ENCODE measurements around the gene CPB2.

Gene CPB2

DNA sequence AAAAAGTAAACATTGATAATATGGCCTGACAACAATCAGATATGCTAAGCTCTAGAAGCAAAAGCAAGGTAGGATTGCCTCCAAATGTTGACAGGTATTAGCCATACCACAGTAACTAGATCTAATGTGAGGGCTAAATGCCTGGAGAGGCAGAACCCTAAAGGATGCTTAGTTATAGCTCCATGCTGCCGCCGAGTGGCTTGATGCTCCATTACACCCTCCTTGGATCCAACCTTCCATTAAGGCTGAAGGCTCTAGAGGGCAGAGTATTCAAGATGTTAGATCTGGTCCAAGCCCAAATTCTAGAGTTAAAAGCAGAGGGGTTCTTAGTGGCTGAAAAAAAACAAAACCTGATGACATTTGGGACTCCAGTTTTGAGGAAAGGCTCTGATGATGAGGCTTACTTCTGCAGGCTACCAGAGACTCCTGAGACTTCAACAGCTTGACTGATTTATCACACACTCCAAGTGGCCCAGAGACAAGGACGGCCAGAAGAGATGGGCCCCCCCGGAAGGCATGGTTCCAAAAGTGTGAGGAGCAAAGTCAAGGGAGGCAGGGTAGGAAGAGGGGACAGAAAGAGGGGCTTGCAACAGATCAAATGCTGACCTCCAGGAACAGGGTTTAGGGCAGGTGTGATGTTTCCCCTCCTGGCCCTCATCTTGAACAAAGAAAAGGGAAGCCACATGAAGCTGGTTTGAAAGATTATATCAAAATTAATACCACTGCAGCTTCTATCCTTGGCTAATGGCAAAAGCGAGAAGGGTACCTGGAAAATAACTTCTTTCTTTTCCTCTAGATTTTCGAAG is 21.9 kb upstream of the CPB2 start:
- DNase-seq: peak; percentile 70

DNA sequence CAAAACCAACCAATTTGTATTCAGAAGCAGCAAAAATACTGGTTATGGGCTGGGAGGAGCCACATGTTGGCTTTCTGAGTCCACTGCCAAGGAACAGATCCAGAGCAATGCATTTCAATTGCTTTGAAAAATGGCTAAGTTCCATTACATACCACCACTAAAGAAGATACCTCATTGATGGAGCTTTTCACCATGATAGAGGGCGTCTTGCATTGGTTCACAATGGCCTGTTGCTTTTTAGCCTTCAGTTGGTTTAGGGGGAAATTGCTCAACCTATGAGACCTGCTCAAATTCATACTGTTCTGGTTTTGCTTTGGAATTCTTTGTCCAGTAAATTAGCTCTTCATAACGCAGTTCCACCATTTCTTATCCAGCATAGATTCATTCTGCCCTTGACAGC is 21.2 kb upstream of the CPB2 start:
- no peak for DNase-seq

- DNase-seq: no peak
Measured at GRCh38 chr13:46124967-46125933, 20.4 kb upstream of the CPB2 start.

- DNase-seq: peak; percentile 37
Measured at GRCh38 chr13:46124531-46124966, 19.7 kb upstream of the CPB2 start.

GRCh38 chr13:46122304-46122703 is 17.5 kb upstream of the CPB2 start:
- DNase-seq: no peak

DNA sequence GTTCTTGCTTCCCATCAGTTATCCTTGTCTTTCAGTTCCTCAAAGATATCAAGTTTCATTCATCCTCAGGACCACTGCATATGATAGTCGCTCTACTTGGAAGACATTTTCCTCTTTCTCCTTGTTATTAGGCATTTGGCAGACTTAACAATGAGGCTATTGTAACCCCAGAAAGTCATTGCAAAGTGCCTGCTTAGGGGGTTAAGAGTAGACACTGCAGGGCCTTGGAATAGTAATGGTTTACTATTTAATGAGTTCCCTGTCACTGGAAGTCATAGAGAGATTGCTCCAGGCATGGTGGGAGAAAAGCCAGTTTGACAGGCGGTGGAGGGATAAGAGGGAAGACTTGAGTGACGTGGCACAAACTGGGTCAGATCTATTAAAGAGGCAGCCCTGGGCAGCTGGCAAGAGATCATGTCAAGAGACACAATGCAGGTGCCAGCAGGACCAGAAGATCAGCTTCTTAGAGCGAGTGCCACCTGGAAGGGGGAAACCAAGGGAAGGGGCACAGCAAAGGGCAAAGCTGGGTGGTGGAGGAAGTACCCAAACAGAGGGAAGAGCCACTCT is 16.8 kb upstream of the CPB2 start:
- DNase-seq: no peak

GRCh38 chr13:46121033-46121432 is 16.2 kb upstream of the CPB2 start:
- DNase-seq: no peak

DNA sequence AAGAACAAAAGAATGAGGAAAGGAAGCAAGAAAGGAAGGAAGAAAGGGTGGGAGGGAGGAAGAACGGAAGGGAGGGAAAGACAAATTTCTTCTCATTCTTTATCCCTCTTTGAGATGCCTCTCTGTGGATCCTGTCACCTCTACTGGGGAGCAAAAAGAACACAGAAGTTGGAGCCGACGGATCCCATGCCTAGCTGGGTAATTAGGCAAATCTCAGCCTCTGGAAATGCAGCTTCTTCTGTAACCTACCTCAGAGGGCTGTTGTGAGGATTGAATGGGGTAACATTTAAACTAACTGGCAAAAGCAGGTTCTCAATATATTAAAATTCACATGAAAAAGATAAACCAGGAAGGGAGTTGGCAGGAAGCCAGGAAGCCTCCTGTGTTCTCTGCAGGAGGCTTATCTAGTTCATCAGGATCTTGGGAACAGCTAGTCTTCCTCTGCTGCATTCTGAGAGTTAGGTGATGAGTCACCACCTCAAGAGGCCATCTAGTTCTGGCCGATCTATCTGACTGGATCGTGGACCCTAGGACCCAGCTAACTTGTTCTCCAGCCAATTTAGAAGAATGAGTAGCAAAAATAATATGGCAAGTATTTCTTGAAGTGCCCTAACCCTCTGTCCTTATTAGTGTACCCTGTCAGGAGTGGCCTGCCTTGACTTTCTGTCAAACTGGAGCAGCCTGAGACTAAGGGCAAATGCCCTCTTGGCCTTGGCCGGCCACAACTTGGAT is 15.2 kb upstream of the CPB2 start:
- no peak for DNase-seq

DNA sequence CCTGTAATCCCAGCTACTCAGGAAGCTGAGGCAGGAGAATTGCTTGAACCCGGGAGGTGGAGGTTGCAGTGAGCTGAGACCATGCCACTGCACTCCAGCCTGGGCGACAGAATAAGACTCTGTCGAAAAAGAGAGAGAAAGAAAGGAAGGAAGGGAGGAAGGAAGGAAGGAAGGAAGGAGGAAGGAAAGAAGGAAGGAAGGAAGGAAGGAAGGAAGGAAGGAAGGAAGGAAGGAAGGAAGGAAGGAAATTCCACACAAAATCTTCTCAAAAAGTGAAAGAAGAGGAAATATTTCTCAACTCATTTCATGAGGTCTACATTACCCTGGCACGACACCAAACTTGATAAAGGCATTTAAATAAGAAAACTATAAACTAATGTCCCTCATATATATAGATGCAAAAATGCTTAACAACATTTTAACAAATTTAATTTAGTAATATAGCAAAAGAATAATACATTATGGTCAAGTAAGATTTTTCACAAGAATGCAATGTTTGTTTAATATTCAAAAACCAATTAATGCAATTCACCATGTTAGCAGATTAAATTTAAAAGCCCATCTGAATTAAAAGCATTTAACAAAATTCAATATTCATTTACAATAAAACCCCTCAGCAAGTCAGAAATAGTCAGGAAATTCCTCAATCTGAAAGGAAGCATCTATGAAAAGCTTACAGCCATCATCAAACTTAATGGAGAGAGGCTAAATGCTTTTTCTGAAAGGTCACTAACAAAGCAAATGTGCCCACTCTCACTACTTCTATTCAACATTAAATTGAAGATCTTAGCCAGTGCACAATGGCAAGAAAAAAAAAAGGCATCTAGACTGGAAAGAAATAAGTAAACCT is 12.0 kb upstream of the CPB2 start:
- no peak for DNase-seq

GRCh38 chr13:46114613-46115012 is 9.8 kb upstream of the CPB2 start:
- DNase-seq: no peak

GRCh38 chr13:46113596-46113995 is 8.8 kb upstream of the CPB2 start:
- no peak for DNase-seq

DNA sequence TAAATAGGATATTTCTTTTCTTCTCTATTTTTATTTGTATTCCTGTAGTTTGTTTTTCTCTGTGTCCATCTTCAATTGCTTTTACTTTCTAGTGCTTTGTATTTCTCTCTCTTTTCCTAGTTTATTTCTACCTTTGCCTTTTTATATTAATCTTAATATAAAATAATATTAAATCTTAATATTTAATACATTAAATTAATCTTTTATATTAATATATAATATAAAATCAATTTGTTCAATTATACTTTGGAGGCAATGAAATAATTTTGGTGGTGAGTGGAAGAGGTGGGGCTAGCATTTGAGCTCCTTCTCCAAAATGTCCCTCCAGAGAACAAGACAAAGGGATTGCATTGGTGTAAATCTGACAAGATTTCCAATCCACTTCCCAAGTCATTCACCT is 6.3 kb upstream of the CPB2 start:
- DNase-seq: no peak

- DNase-seq: no peak
Measured at GRCh38 chr13:46109451-46109850, 4.6 kb upstream of the CPB2 start.

GRCh38 chr13:46106839-46107371 is 2.1 kb upstream of the CPB2 start:
- DNase-seq: no peak

DNA sequence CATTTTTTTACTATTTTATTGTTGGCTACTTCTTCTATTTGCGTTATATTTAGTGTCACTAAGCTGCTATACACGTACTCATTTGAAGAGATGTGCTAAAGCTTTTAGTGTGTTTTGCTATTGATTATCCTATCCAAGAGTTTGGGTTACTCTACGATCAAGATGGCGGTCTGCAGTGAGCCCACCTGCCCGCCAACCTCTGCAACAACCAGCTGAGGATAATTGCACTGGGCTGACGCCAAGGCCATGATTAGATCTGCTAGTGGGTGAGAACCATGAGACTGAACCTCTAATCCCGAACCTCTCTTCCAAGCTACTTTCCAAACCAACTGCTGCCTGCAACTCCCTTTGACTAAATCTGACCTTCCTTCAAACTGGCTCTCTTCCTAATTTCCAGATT is 1.8 kb downstream of the CPB2 start:
- no peak for DNase-seq

- DNase-seq: no peak
Measured at GRCh38 chr13:46102255-46102605, 2.6 kb downstream of the CPB2 start.

GRCh38 chr13:46101484-46102254 is 3.2 kb downstream of the CPB2 start:
- no peak for DNase-seq

DNA sequence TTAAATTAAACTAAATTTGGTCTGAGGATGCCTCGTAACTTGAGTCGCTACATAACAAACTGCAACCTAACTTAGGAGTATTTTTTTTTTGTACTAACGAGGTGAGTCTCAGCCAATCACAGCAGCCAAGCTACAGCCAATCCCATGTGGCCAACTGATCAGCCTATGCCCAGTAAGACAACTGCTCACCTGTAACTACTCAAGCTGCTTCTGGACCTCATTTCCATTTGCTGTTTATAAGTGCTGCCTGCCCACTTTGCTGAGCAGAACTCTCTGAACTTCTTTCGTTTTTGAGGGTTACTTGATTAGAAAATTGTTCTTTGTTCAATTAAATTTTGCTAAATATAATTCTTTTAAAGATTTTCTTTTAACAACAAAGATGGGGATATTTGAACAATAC is 3.8 kb downstream of the CPB2 start:
- no peak for DNase-seq

DNA sequence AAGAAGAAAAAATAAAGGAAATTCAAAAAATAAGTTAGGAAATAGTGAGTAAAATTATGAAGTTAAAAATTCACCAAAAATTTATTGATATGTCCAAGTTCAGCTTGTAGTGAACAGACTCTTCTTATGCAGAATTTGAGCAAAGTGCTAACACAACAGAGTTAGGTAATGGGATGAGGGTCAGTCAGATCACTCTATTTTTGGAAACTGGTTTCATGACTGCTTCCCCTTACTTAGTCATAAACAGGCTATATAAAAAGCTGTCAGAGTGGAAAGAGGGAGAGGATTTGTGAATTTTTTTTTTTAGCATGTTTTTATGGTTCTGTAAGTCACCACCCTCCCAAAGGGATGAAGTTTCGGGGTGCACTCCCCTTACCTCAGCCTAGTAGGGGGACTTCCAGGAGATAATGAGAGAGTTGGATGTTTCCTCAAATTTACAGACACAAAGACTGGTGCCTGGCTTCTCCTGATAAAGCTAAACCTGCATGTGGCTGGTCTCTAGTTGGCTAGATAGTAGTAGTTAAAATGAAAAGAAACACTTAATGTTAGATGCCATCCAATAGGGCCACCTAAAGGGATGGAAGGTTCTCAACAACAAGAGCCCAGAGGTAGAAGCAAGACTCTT is 4.5 kb downstream of the CPB2 start:
- no peak for DNase-seq

DNA sequence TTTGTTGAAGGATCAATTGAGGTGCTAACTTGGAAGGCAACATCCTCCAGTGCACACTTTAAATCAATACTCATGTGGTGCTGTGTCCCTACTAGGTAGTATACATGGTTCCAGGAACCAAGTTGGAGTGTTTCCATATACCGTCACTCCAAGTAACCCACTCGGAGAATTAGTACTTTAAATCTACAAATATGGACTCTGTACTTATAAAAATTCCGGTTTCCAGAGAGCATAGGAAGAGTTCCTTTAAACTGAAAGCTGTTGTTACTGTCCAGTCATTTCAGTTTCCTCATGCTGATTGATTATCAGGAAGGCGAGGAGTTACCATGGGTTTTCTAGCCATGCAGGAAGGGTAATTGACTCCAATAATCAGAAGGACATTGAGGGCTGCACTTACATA is 7.2 kb downstream of the CPB2 start:
- DNase-seq: no peak

Data from activated CD4-positive, alpha-beta T cell treated with anti-CD3 and anti-CD28 coated beads, Interleukin-10, Interleukin-2, amounts not matched to agents 100 ng/mL and 50 ng/mL, durations not matched to agents 16 hours and 8 hours (primary cell).